WTC11 (cell line): ENCODE measurements around the gene SOCS7. TPM values are rescaled to one million over a fixed set of nuclear protein-coding genes. Genes with fewer than 3 reads are reported as not detected.

Experiments used
- ATAC-seq: fragments of 200-7000 bp; cut with Tn5 transposase; 2 replicates; pipeline ENCODE4 v1.10.0; 2021; ENCODE audit warnings: mild to moderate bottlenecking, moderate library complexity
- CTCF ChIA-PET: fragments of 300-600 bp; sonication (Branson Sonifier 250); formaldehyde crosslinking; loops from one replicate; lab custom pipeline; 2021; ENCODE audit warnings: antibody characterized with exemption; lab: Charles Lee
- POLR2A ChIA-PET: fragments of 350-600 bp; sonication (Branson Sonifier 250); formaldehyde crosslinking; loops from one replicate; lab custom pipeline; 2021; ENCODE audit warnings: antibody characterized with exemption; lab: Charles Lee
- DNase-seq: peaks from one replicate; pipeline ENCODE4 v3.0.0; 2021; ENCODE audit warnings: low spot score
- H3K27ac Mint-ChIP-seq: 2 replicates; pipeline ENCODE4 v1.8.0; 2021; ENCODE audit warnings: mixed read lengths
- H3K27me3 Mint-ChIP-seq: 2 replicates; pipeline ENCODE4 v1.8.0; 2021; ENCODE audit warnings: low read depth, mild to moderate bottlenecking, moderate library complexity, mixed read lengths
- H3K36me3 Mint-ChIP-seq: 2 replicates; pipeline ENCODE4 v1.8.0; 2021; ENCODE audit warnings: mixed read lengths
- H3K4me1 Mint-ChIP-seq: 2 replicates; pipeline ENCODE4 v1.8.0; 2022; ENCODE audit warnings: mixed read lengths
- H3K4me3 Mint-ChIP-seq: 2 replicates; pipeline ENCODE4 v1.8.0; 2021; ENCODE audit warnings: mild to moderate bottlenecking, moderate library complexity, mixed read lengths
- H3K9me3 Mint-ChIP-seq: 2 replicates; pipeline ENCODE4 v1.8.0; 2021; ENCODE audit warnings: mixed read lengths
- ARID4B ChIP-seq: sonication (generic); formaldehyde crosslinking; IDR thresholded peaks from 2 replicates; pipeline ENCODE4 v1.8.0; 2023; ENCODE audit warnings: missing genetic modification reagents, mild to moderate bottlenecking, borderline replicate concordance
- CREM ChIP-seq: sonication (generic); formaldehyde crosslinking; IDR thresholded peaks from 2 replicates; pipeline ENCODE4 v1.8.1; 2022; ENCODE audit warnings: mild to moderate bottlenecking, missing genetic modification reagents, moderate library complexity
- EMX1 ChIP-seq: fragments of 250-450 bp; sonication (Bioruptor Pico); IDR thresholded peaks from 2 replicates; pipeline ENCODE4 v1.8.0; 2021; ENCODE audit warnings: mild to moderate bottlenecking
- ESRRA ChIP-seq: sonication (generic); formaldehyde crosslinking; IDR thresholded peaks from 2 replicates; pipeline ENCODE4 v1.8.1; 2022; ENCODE audit warnings: mild to moderate bottlenecking, missing genetic modification reagents, borderline replicate concordance
- ETV6 ChIP-seq: sonication (generic); formaldehyde crosslinking; IDR thresholded peaks from 2 replicates; pipeline ENCODE4 v1.8.1; 2022; ENCODE audit warnings: mild to moderate bottlenecking, missing genetic modification reagents
- FOXJ3 ChIP-seq: sonication (generic); formaldehyde crosslinking; IDR thresholded peaks from 2 replicates; pipeline ENCODE4 v1.9.0; 2021; ENCODE audit warnings: missing genetic modification reagents, mild to moderate bottlenecking, borderline replicate concordance
- FOXK1 ChIP-seq: sonication (generic); formaldehyde crosslinking; IDR thresholded peaks from 2 replicates; pipeline ENCODE4 v1.8.0; 2022; ENCODE audit warnings: mild to moderate bottlenecking, moderate library complexity, missing genetic modification reagents
- GTF2I ChIP-seq: fragments of 250-450 bp; sonication (Bioruptor Pico); conservative IDR thresholded peaks from 2 replicates; pipeline ENCODE4 v1.4.0; 2021; ENCODE audit warnings: mild to moderate bottlenecking
- IRF2 ChIP-seq: sonication (generic); formaldehyde crosslinking; IDR thresholded peaks from 2 replicates; pipeline ENCODE4 v1.8.0; 2022; ENCODE audit warnings: low read depth, missing genetic modification reagents, borderline replicate concordance
- MXD4 ChIP-seq: fragments of 250-450 bp; sonication (Bioruptor Pico); IDR thresholded peaks from 2 replicates; pipeline ENCODE4 v1.8.0; 2021; ENCODE audit warnings: mild to moderate bottlenecking, moderate library complexity, borderline replicate concordance
- NFYB ChIP-seq: sonication (generic); formaldehyde crosslinking; conservative IDR thresholded peaks from 2 replicates; pipeline ENCODE4 v1.8.0; 2022; ENCODE audit warnings: low read depth, missing genetic modification reagents
- PRRX2 ChIP-seq: fragments of 250-450 bp; sonication (Bioruptor Pico); IDR thresholded peaks from 2 replicates; pipeline ENCODE4 v1.8.0; 2021; ENCODE audit warnings: mild to moderate bottlenecking
- RELA ChIP-seq: sonication (generic); formaldehyde crosslinking; IDR thresholded peaks from 2 replicates; pipeline ENCODE4 v1.8.1; 2022; ENCODE audit warnings: missing genetic modification reagents, mild to moderate bottlenecking, borderline replicate concordance
- RORB ChIP-seq: fragments of 250-450 bp; sonication (Bioruptor Pico); IDR thresholded peaks from 2 replicates; pipeline ENCODE4 v1.9.0; 2021; ENCODE audit warnings: mild to moderate bottlenecking
- SOX15 ChIP-seq: fragments of 250-450 bp; sonication (Bioruptor Pico); IDR thresholded peaks from 2 replicates; pipeline ENCODE4 v1.9.0; 2021; ENCODE audit warnings: mild to moderate bottlenecking
- SP1 ChIP-seq: sonication (generic); formaldehyde crosslinking; conservative IDR thresholded peaks from 2 replicates; pipeline ENCODE4 v1.8.1; 2022; ENCODE audit warnings: missing genetic modification reagents
- TEAD4 ChIP-seq: sonication (generic); formaldehyde crosslinking; IDR thresholded peaks from 2 replicates; pipeline ENCODE4 v1.8.0; 2022; ENCODE audit warnings: mild to moderate bottlenecking, missing genetic modification reagents
- ZNF416 ChIP-seq: fragments of 250-450 bp; sonication (Bioruptor Pico); IDR thresholded peaks from 2 replicates; pipeline ENCODE4 v1.9.0; 2021; ENCODE audit warnings: mild to moderate bottlenecking, inconsistent platforms
- ZNF423 ChIP-seq: fragments of 250-450 bp; sonication (Bioruptor Pico); IDR thresholded peaks from 2 replicates; pipeline ENCODE4 v2.1.2; 2022; ENCODE audit warnings: mild to moderate bottlenecking, moderate library complexity
- ZNF425 ChIP-seq: fragments of 250-450 bp; sonication (Bioruptor Pico); conservative IDR thresholded peaks from 2 replicates; pipeline ENCODE4 v1.9.0; 2021; ENCODE audit warnings: mild to moderate bottlenecking
- ZSCAN18 ChIP-seq: fragments of 250-450 bp; sonication (Bioruptor Pico); IDR thresholded peaks from 2 replicates; pipeline ENCODE4 v2.1.2; 2022; ENCODE audit warnings: mild to moderate bottlenecking, moderate library complexity
- total RNA-seq: library from RNA; stranded (reverse); gene quantifications from 3 replicates; pipeline ENCODE4 v1.2.3, GENCODE V29; 2021

Gene SOCS7
- total RNA-seq, 1 experiment from 2014 or later, result 33.6 TPM

- ChIA-PET CTCF (interaction anchor here (0.9 to 1.7 kb wide), 3 partner anchors 15 to 90 kb away, joined by 3 to 7 read pairs (median 4); no protein-coding TSS in a partner anchor), POLR2A (no interaction called here)
- Mint-ChIP-seq H3K4me1 (peaks cover 76% of the 10 kb centered on the region), H3K27me3 (no peaks in the 10 kb centered on the region), H3K9me3 (no peaks in the 10 kb centered on the region), H3K4me3 (no peak overlapping the region), H3K36me3 (no peaks in the 10 kb centered on the region), H3K27ac (peak overlapping the region; percentile 42)
- ATAC-seq (no peak), DNase-seq (no peak)
- no peak for TF ChIP-seq EMX1
- no peak for TF ChIP-seq ZNF416 (CRISPR knock-in tag)
- no peak for TF ChIP-seq TEAD4 (CRISPR knock-in tag)
- TF ChIP-seq SOX15 (CRISPR knock-in tag), result no peak
- TF ChIP-seq NFYB (CRISPR knock-in tag), result no peak
- TF ChIP-seq SP1 (CRISPR knock-in tag), result no peak
- TF ChIP-seq RORB, result no peak
- TF ChIP-seq ARID4B (CRISPR knock-in tag), result no peak
- no peak for TF ChIP-seq ESRRA (CRISPR knock-in tag)
- no peak for TF ChIP-seq ZNF425 (CRISPR knock-in tag)
- TF ChIP-seq CREM, result no peak
- TF ChIP-seq GTF2I (CRISPR knock-in tag), result no peak
- TF ChIP-seq ZSCAN18 (CRISPR knock-in tag), result no peak
- TF ChIP-seq ETV6 (CRISPR knock-in tag), result no peak
- no peak for TF ChIP-seq FOXJ3
- TF ChIP-seq PRRX2 (CRISPR knock-in tag), result no peak
- TF ChIP-seq IRF2 (CRISPR knock-in tag), result no peak
Measured at GRCh38 chr17:38439436-38439835, 87.8 kb downstream of the SOCS7 start.

- no peaks in the 10 kb centered on the region for H3K9me3 Mint-ChIP-seq
- TF ChIP-seq RELA (CRISPR knock-in tag) (no peak), ETV6 (CRISPR knock-in tag) (peak; percentile 63; the same call in 1 of the 2 replicates), CREM (no peak), FOXK1 (CRISPR knock-in tag) (peak; percentile 42; the same call in 1 of the 2 replicates), ZNF423 (CRISPR knock-in tag) (peak; percentile 86), NFYB (CRISPR knock-in tag) (peak; percentile 72), MXD4 (CRISPR knock-in tag) (no peak)
- H3K27ac Mint-ChIP-seq, result peak overlapping the region; percentile 95
- H3K36me3 Mint-ChIP-seq, result no peaks in the 10 kb centered on the region
- ChIA-PET POLR2A (interaction anchor here (0.6 to 2.7 kb wide), 5 partner anchors 11 to 210 kb away, joined by 3 to 28 read pairs (median 4); partner anchors contain the start of gene ARHGAP23), CTCF (interaction anchor here (0.6 to 4.3 kb wide), 16 partner anchors 10 to 231 kb away, joined by 3 to 44 read pairs (median 5); partner anchors contain the start of gene ARHGAP23)
- H3K4me3 Mint-ChIP-seq, result peak overlapping the region; percentile 22; the same call in 1 of the 2 replicates
- H3K27me3 Mint-ChIP-seq, result no peaks in the 10 kb centered on the region
- peak; percentile 79 for DNase-seq
- peak; percentile 89 for ATAC-seq
- peaks cover 64% of the 10 kb centered on the region for H3K4me1 Mint-ChIP-seq
Measured at GRCh38 chr17:38440614-38441397, 89.2 kb downstream of the SOCS7 start.
